ENCODE data around the gene PNKD. TPM values are rescaled to one million over a fixed set of nuclear protein-coding genes. Genes with fewer than 3 reads are reported as not detected.
A peak's percentile ranks its signal among the peaks of the same experiment; 100 is the strongest.

The PNKD gene
- total and polyA plus RNA-seq, 4 donors, result 26.9 to 108 (median 65.7) TPM

DNA sequence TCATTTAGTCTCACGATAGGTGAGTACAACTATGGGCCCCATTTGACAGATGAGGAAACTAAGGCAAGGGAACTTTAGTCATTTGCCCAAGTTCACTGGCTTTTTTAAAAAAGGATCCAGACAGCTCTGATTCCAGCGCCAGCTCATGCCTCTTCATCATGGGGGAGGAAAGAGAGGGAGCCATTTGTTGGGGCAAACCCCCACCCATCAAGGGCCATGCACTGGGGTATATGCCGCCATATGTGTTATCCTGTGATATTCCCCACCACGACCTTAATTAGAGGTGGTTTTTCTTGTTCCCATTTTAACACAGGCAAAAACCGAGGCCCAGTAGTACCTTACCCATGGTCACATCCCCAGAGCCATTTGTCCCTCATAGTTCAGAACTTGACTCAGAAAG is 10.2 kb upstream of the PNKD start:
- H3K27ac ChIP-seq (ENCODE audit: low read depth in 1 of 2, low read length in 2 of 2), result no peak overlapping the region
- peaks cover 0 to 4% of the 10 kb centered on the region in 2 donors for H3K36me3 ChIP-seq (ENCODE audit: control insufficient read depth in 1 of 2, insufficient read depth in 2 of 2, low read length in 1 of 2)
- no peaks in the 10 kb centered on the region for H3K27me3 ChIP-seq (ENCODE audit: control insufficient read depth in 1 of 2, insufficient read depth in 2 of 2, low read length in 1 of 2)
- ATAC-seq (ENCODE audit: low FRiP score), result no peak
- no peaks in the 10 kb centered on the region for H3K9me3 ChIP-seq (ENCODE audit: control insufficient read depth, low read length)
- peak in 1 of 2 donors; percentile 33 for DNase-seq
- no peaks in the 10 kb centered on the region for H3K4me1 ChIP-seq (ENCODE audit: control insufficient read depth in 1 of 2, insufficient read depth in 2 of 2, low read length in 2 of 2)
- intact Hi-C loops (cut with DNase I), result loop anchor here in 1 of 2 donors (10.0 kb wide), 1 partner anchor 305 kb away; the partner anchor contains the start of genes CNOT9 and USP37
- no peak overlapping the region for H3K4me3 ChIP-seq (ENCODE audit: low read length in 2 of 2)
- 93 to 95% methylated on average over 5 of the region's 5 CpGs for WGBS, 2 donors

- DNase-seq (peak; percentile 67 to 79), ATAC-seq (ENCODE audit: low FRiP score) (no peak)
- Histone ChIP-seq H3K27me3 (ENCODE audit: control insufficient read depth in 1 of 2, insufficient read depth in 2 of 2, low read length in 1 of 2) (no peaks in the 10 kb centered on the region), H3K4me1 (ENCODE audit: control insufficient read depth in 1 of 2, insufficient read depth in 2 of 2, low read length in 2 of 2) (no peaks in the 10 kb centered on the region), H3K27ac (ENCODE audit: low read depth in 1 of 2, low read length in 2 of 2) (no peak within 1 kb of the TSS), H3K4me3 (ENCODE audit: low read length in 2 of 2) (no peak within 1 kb of the TSS), H3K9me3 (ENCODE audit: control insufficient read depth, low read length) (no peaks in the 10 kb centered on the region), H3K36me3 (ENCODE audit: control insufficient read depth in 1 of 2, insufficient read depth in 2 of 2, low read length in 1 of 2) (no peaks in the 10 kb centered on the region)
- intact Hi-C loops (cut with DNase I), result loop anchor here in 1 of 2 donors (10.0 kb wide), 1 partner anchor 304 kb away; the partner anchor contains the start of genes CNOT9 and USP37
- WGBS, 2 donors, result 64% methylated on average over 10 of the region's 10 CpGs
These were observed 9.4 kb upstream of the PNKD start, which contains the start of gene GPBAR1 for GRCh38 chr2:218260742-218261422. TSS of gene GPBAR1 (plus strand) at chr2:218261015. CDS start at chr2:218262725, 1,710 bp downstream.

- Histone ChIP-seq H3K36me3 (ENCODE audit: control insufficient read depth in 1 of 2, insufficient read depth in 2 of 2, low read length in 1 of 2) (no peaks in the 10 kb centered on the region), H3K27ac (ENCODE audit: low read depth in 1 of 2, low read length in 2 of 2) (no peak overlapping the region), H3K4me3 (ENCODE audit: low read length in 2 of 2) (no peak overlapping the region), H3K4me1 (ENCODE audit: control insufficient read depth in 1 of 2, insufficient read depth in 2 of 2, low read length in 2 of 2) (no peaks in the 10 kb centered on the region), H3K9me3 (ENCODE audit: control insufficient read depth, low read length) (no peaks in the 10 kb centered on the region), H3K27me3 (ENCODE audit: control insufficient read depth in 1 of 2, insufficient read depth in 2 of 2, low read length in 1 of 2) (no peaks in the 10 kb centered on the region)
- DNase-seq (peak in 1 of 2 donors; percentile 71), ATAC-seq (ENCODE audit: low FRiP score) (no peak)
- intact Hi-C loops (cut with DNase I), result loop anchor here in 1 of 2 donors (10.0 kb wide), 1 partner anchor 303 kb away; the partner anchor contains the start of genes CNOT9 and USP37
- 65 to 68% methylated on average over 8 of the region's 8 CpGs for WGBS, 2 donors
These were observed 8.7 kb upstream of the PNKD start for GRCh38 chr2:218261423-218262236.

DNA sequence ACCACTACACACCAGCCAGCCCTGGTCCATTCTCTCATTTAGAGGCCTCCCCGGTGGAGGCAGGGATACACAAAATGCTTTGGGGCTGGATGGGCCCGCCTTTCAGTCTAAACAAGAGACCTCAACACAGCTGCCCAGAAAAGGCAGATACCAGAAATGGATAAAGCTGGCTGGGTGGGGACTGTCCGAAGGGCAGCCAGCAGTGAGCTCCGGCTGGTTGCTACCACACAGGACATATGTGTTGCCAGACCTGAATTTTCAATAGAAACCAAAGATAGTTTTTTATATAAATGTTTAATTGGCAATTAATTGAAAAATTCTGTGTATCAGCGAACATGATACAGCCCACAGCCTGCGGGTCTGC is 8.1 kb upstream of the PNKD start:
- H3K27ac ChIP-seq (ENCODE audit: low read depth in 1 of 2, low read length in 2 of 2), result no peak overlapping the region
- no peak overlapping the region for H3K4me3 ChIP-seq (ENCODE audit: low read length in 2 of 2)
- intact Hi-C loops (cut with DNase I), result loop anchor here in 1 of 2 donors (10.0 kb wide), 1 partner anchor 303 kb away; the partner anchor contains the start of genes CNOT9 and USP37
- 74 to 75% methylated on average over 6 of the region's 6 CpGs for WGBS, 2 donors
- ATAC-seq (ENCODE audit: low FRiP score) (no peak), DNase-seq (peak in 1 of 2 donors; percentile 36)
- no peaks in the 10 kb centered on the region for H3K9me3 ChIP-seq (ENCODE audit: control insufficient read depth, low read length)
- H3K36me3 ChIP-seq (ENCODE audit: control insufficient read depth in 1 of 2, insufficient read depth in 2 of 2, low read length in 1 of 2), result no peaks in the 10 kb centered on the region
- no peaks in the 10 kb centered on the region for H3K27me3 ChIP-seq (ENCODE audit: control insufficient read depth in 1 of 2, insufficient read depth in 2 of 2, low read length in 1 of 2)
- no peaks in the 10 kb centered on the region for H3K4me1 ChIP-seq (ENCODE audit: control insufficient read depth in 1 of 2, insufficient read depth in 2 of 2, low read length in 2 of 2)

DNA sequence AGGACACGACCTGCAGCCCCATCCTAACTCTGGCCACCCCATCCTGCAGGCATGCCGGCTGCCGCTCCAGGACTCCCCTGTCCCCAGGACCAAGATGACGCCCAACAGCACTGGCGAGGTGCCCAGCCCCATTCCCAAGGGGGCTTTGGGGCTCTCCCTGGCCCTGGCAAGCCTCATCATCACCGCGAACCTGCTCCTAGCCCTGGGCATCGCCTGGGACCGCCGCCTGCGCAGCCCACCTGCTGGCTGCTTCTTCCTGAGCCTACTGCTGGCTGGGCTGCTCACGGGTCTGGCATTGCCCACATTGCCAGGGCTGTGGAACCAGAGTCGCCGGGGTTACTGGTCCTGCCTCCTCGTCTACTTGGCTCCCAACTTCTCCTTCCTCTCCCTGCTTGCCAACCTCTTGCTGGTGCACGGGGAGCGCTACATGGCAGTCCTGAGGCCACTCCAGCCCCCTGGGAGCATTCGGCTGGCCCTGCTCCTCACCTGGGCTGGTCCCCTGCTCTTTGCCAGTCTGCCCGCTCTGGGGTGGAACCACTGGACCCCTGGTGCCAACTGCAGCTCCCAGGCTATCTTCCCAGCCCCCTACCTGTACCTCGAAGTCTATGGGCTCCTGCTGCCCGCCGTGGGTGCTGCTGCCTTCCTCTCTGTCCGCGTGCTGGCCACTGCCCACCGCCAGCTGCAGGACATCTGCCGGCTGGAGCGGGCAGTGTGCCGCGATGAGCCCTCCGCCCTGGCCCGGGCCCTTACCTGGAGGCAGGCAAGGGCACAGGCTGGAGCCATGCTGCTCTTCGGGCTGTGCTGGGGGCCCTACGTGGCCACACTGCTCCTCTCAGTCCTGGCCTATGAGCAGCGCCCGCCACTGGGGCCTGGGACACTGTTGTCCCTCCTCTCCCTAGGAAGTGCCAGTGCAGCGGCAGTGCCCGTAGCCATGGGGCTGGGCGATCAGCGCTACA is 7.4 kb upstream of the PNKD start:
- 63 to 64% methylated on average over 39 of the region's 39 CpGs for WGBS, 2 donors
- ATAC-seq (ENCODE audit: low FRiP score) (no peak), DNase-seq (peak in 1 of 2 donors; percentile 83)
- Histone ChIP-seq H3K36me3 (ENCODE audit: control insufficient read depth in 1 of 2, insufficient read depth in 2 of 2, low read length in 1 of 2) (no peaks in the 10 kb centered on the region), H3K4me3 (ENCODE audit: low read length in 2 of 2) (no peak overlapping the region), H3K27me3 (ENCODE audit: control insufficient read depth in 1 of 2, insufficient read depth in 2 of 2, low read length in 1 of 2) (no peaks in the 10 kb centered on the region), H3K4me1 (ENCODE audit: control insufficient read depth in 1 of 2, insufficient read depth in 2 of 2, low read length in 2 of 2) (no peaks in the 10 kb centered on the region), H3K9me3 (ENCODE audit: control insufficient read depth, low read length) (no peaks in the 10 kb centered on the region), H3K27ac (ENCODE audit: low read depth in 1 of 2, low read length in 2 of 2) (no peak overlapping the region)
- intact Hi-C loops (cut with DNase I), result loop anchor here in 1 of 2 donors (10.0 kb wide), 1 partner anchor 302 kb away; the partner anchor contains the start of genes CNOT9 and USP37

- intact Hi-C loops (cut with DNase I), result loop anchor here in 1 of 2 donors (10.0 kb wide), 1 partner anchor 301 kb away; the partner anchor contains the start of genes CNOT9 and USP37
- Histone ChIP-seq H3K9me3 (ENCODE audit: control insufficient read depth, low read length) (no peaks in the 10 kb centered on the region), H3K36me3 (ENCODE audit: control insufficient read depth in 1 of 2, insufficient read depth in 2 of 2, low read length in 1 of 2) (no peaks in the 10 kb centered on the region), H3K4me1 (ENCODE audit: control insufficient read depth in 1 of 2, insufficient read depth in 2 of 2, low read length in 2 of 2) (no peaks in the 10 kb centered on the region), H3K4me3 (ENCODE audit: low read length in 2 of 2) (no peak overlapping the region), H3K27ac (ENCODE audit: low read depth in 1 of 2, low read length in 2 of 2) (no peak overlapping the region), H3K27me3 (ENCODE audit: control insufficient read depth in 1 of 2, insufficient read depth in 2 of 2, low read length in 1 of 2) (no peaks in the 10 kb centered on the region)
- ATAC-seq (ENCODE audit: low FRiP score) (no peak), DNase-seq (peak in 1 of 2 donors; percentile 57)
- WGBS, 2 donors, result 79 to 85% methylated on average over 17 of the region's 17 CpGs
These were observed 6.3 kb upstream of the PNKD start for GRCh38 chr2:218263817-218264641.

DNA sequence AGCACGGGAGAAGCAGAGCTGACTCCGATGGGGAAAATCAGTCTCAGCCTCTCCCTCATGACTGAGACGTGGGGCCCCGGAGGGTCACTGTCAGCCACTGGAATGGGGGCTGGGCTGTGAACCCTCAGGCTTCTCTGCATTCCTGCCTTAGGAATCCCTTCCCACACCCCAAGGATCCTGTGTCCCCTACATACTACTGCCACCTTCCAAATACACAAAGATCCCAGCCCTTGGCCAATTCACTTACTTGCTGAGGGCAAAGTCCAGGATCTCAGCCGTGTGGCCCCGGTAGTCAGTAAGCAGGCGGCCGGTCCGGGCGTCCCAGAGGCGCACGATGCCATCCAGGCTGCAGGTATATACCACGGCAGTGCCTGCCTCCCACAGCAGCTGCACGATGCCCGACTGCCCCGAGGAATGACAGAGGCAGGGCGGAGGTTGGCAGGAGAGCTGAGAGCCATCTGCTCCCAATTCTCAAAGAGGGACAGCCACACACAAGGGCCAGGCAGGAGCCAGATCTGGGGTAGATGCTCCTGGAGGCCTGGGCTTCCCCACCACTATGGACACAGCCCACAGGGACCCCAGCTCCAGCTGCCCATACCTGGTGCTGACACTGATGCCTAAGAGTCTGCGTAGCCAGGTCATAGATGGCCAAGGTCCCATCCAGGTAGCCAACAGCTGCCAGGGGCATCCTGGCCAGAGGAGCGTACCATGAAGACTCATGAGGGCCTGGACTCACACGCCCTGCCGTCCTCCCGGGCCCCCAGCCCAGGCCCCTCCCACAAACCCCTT is 5.4 kb upstream of the PNKD start:
- no peaks in the 10 kb centered on the region for H3K9me3 ChIP-seq (ENCODE audit: control insufficient read depth, low read length)
- no peaks in the 10 kb centered on the region for H3K4me1 ChIP-seq (ENCODE audit: control insufficient read depth in 1 of 2, insufficient read depth in 2 of 2, low read length in 2 of 2)
- intact Hi-C loops (cut with DNase I), result loop anchor here in 1 of 2 donors (5.0 to 10.0 kb wide), 2 partner anchors 78 to 300 kb away; partner anchors contain the start of genes CNOT9 and USP37
- H3K4me3 ChIP-seq (ENCODE audit: low read length in 2 of 2), result no peak overlapping the region
- DNase-seq (peak in 1 of 2 donors; percentile 70), ATAC-seq (ENCODE audit: low FRiP score) (no peak)
- H3K27ac ChIP-seq (ENCODE audit: low read depth in 1 of 2, low read length in 2 of 2), result no peak overlapping the region
- H3K27me3 ChIP-seq (ENCODE audit: control insufficient read depth in 1 of 2, insufficient read depth in 2 of 2, low read length in 1 of 2), result no peaks in the 10 kb centered on the region
- WGBS, 2 donors, result 83 to 90% methylated on average over 22 of the region's 22 CpGs
- H3K36me3 ChIP-seq (ENCODE audit: control insufficient read depth in 1 of 2, insufficient read depth in 2 of 2, low read length in 1 of 2), result no peaks in the 10 kb centered on the region

Data from aorta (tissue), 5 donors.